Measurements from ENCODE around the gene MCFD2. TPM values are rescaled to one million over a fixed set of nuclear protein-coding genes. Genes with fewer than 3 reads are reported as not detected.
A peak's percentile ranks its signal among the peaks of the same experiment; 100 is the strongest.

MCFD2 gene
- total and polyA plus RNA-seq, 8 donors, result 13.3 to 127 (median 43.3) TPM

- Histone ChIP-seq H3K36me3 (no peaks in the 10 kb centered on the region), H3K9me3 (no peaks in the 10 kb centered on the region), H3K27me3 (no peaks in the 10 kb centered on the region), H3K4me3 (no peak overlapping the region), H3K4me1 (peaks cover 17 to 24% (median 23%) of the 10 kb centered on the region in 4 donors), H3K27ac (no peak overlapping the region)
- DNase-seq, result no peak
- TF ChIP-seq EP300 (IDR thresholded peaks at IDR 0.05) (no peak), CTCF (IDR thresholded peaks at IDR 0.05) (peak in 2 of 7 experiments; percentile 13 to 41)
- 65 to 89% (median 70%) methylated on average over 4 of the region's 4 CpGs for WGBS, 5 donors
- intact Hi-C loops (cut with DNase I; ENCODE audit: low total_unique reads), result no loop called here
Measured at GRCh38 chr2:46937471-46937901, 21.9 kb upstream of the MCFD2 start.

- intact Hi-C loops (cut with DNase I; ENCODE audit: low total_unique reads), result no loop called here
- no peaks in the 10 kb centered on the region for H3K9me3 ChIP-seq
- H3K4me3 ChIP-seq, result no peak overlapping the region
- DNase-seq, result no peak
- peaks cover 13 to 16% (median 14%) of the 10 kb centered on the region in 4 donors for H3K4me1 ChIP-seq
- no peak overlapping the region for H3K27ac ChIP-seq
- no peak for TF ChIP-seq POLR2AphosphoS5 (IDR thresholded peaks at IDR 0.05)
- TF ChIP-seq CTCF (IDR thresholded peaks at IDR 0.05), result no peak
- no peak for TF ChIP-seq POLR2A (IDR thresholded peaks at IDR 0.05)
- TF ChIP-seq EP300 (IDR thresholded peaks at IDR 0.05), result no peak
- H3K36me3 ChIP-seq, result no peaks in the 10 kb centered on the region
- no peaks in the 10 kb centered on the region for H3K27me3 ChIP-seq
- WGBS, 5 donors, result 89 to 96% (median 94%) methylated on average over 5 of the region's 5 CpGs
Measured at GRCh38 chr2:46936566-46936965, 21.0 kb upstream of the MCFD2 start.

GRCh38 chr2:46935071-46935470 is 19.5 kb upstream of the MCFD2 start:
- no peak for TF ChIP-seq POLR2AphosphoS5 (IDR thresholded peaks at IDR 0.05)
- no peak for TF ChIP-seq EP300 (IDR thresholded peaks at IDR 0.05)
- TF ChIP-seq POLR2A (IDR thresholded peaks at IDR 0.05), result no peak
- TF ChIP-seq CTCF (IDR thresholded peaks at IDR 0.05), result no peak
- no peak for DNase-seq
- H3K27ac ChIP-seq, result no peak overlapping the region
- H3K27me3 ChIP-seq, result no peaks in the 10 kb centered on the region
- no peak overlapping the region for H3K4me3 ChIP-seq
- H3K9me3 ChIP-seq, result no peaks in the 10 kb centered on the region
- peaks cover 5 to 9% (median 8%) of the 10 kb centered on the region in 4 donors for H3K4me1 ChIP-seq
- WGBS, 5 donors, result 94 to 99% (median 96%) methylated on average over 5 of the region's 5 CpGs
- no peaks in the 10 kb centered on the region for H3K36me3 ChIP-seq
- intact Hi-C loops (cut with DNase I; ENCODE audit: low total_unique reads), result no loop called here

GRCh38 chr2:46929612-46930011 is 14.0 kb upstream of the MCFD2 start:
- peaks cover 0 to 15% (median 2%) of the 10 kb centered on the region in 4 donors for H3K9me3 ChIP-seq
- no peak for DNase-seq
- no peaks in the 10 kb centered on the region for H3K27me3 ChIP-seq
- no peak overlapping the region for H3K27ac ChIP-seq
- no peaks in the 10 kb centered on the region for H3K36me3 ChIP-seq
- TF ChIP-seq POLR2A (IDR thresholded peaks at IDR 0.05), result no peak
- TF ChIP-seq CTCF (IDR thresholded peaks at IDR 0.05), result no peak
- TF ChIP-seq EP300 (IDR thresholded peaks at IDR 0.05), result no peak
- no peak for TF ChIP-seq POLR2AphosphoS5 (IDR thresholded peaks at IDR 0.05)
- intact Hi-C loops (cut with DNase I; ENCODE audit: low total_unique reads), result no loop called here
- H3K4me3 ChIP-seq, result no peak overlapping the region
- no peaks in the 10 kb centered on the region for H3K4me1 ChIP-seq
- 94 to 100% (median 98%) methylated on average over 1 of the region's 1 CpG for WGBS, 5 donors
